Karpas-422 (cell line): ENCODE data around the gene CDKN2B-AS1. TPM values are rescaled to one million over a fixed set of nuclear protein-coding genes. Genes with fewer than 3 reads are reported as not detected.

Experiments used
- DNase-seq: peaks from one replicate; pipeline ENCODE4 v3.0.0-alpha.2; 2015
- H2AFZ ChIP-seq: fragments of 200-600 bp; sonication (generic); 2 replicates; pipeline ENCODE4 v1.6.1; 2014; ENCODE audit warnings: antibody characterized with exemption, low read length, mixed read lengths
- H3K27ac ChIP-seq: fragments of 200-600 bp; sonication (generic); 2 replicates; pipeline ENCODE4 v1.5.1; 2014; ENCODE audit warnings: mild to moderate bottlenecking, low read length, moderate library complexity
- H3K27me3 ChIP-seq: fragments of 200-600 bp; sonication (generic); 2 replicates; pipeline ENCODE4 v1.6.1; 2014; ENCODE audit warnings: low read length, mixed read lengths
- H3K36me3 ChIP-seq: fragments of 200-600 bp; sonication (generic); 2 replicates; pipeline ENCODE4 v1.6.1; 2014; ENCODE audit warnings: low read length, mixed read lengths; ENCODE audit not compliant: insufficient read depth
- H3K4me1 ChIP-seq: fragments of 200-600 bp; sonication (generic); 2 replicates; pipeline ENCODE4 v1.6.1; 2014; ENCODE audit warnings: mild to moderate bottlenecking, low read length, mixed read lengths
- H3K4me2 ChIP-seq: fragments of 200-600 bp; sonication (generic); 2 replicates; pipeline ENCODE4 v1.6.1; 2014; ENCODE audit warnings: low read length, low read depth, mild to moderate bottlenecking; ENCODE audit not compliant: poor library complexity, severe bottlenecking
- H3K4me3 ChIP-seq: fragments of 200-600 bp; sonication (generic); 2 replicates; pipeline ENCODE4 v1.5.1; 2014; ENCODE audit warnings: mild to moderate bottlenecking, antibody characterized with exemption, low read length, mixed read lengths
- H3K79me2 ChIP-seq: fragments of 200-600 bp; sonication (generic); 2 replicates; pipeline ENCODE4 v1.6.1; 2014; ENCODE audit warnings: mild to moderate bottlenecking, low read length, mixed read lengths
- H3K9ac ChIP-seq: fragments of 200-600 bp; sonication (generic); 2 replicates; pipeline ENCODE4 v1.6.0; 2014; ENCODE audit warnings: low read length
- H3K9me2 ChIP-seq: fragments of 200-600 bp; sonication (generic), shearing (Covaris generic); replicated peaks from 2 replicates; pipeline ENCODE4 v1.6.0; 2014; ENCODE audit warnings: mild to moderate bottlenecking, low read length, moderate library complexity; ENCODE audit not compliant: insufficient read depth
- H3K9me3 ChIP-seq: fragments of 300-700, 200-600 bp; sonication (generic); 2 replicates; pipeline ENCODE4 v1.6.1; 2014; ENCODE audit warnings: low read length, mixed read lengths
- H4K20me1 ChIP-seq: fragments of 200-600 bp; sonication (generic); 2 replicates; pipeline ENCODE4 v1.6.1; 2014; ENCODE audit warnings: mild to moderate bottlenecking, antibody characterized with exemption, low read length, low read depth; ENCODE audit not compliant: insufficient read depth
- total RNA-seq: library from RNA; depleted of rRNA; stranded (reverse); fragments of >200 nt; shearing (Covaris generic); gene quantifications from 2 replicates; pipeline ENCODE4 v1.2.3, GENCODE V29; 2014; ENCODE audit warnings: low replicate concordance

The CDKN2B-AS1 gene
- total RNA-seq, 1 experiment from 2014 or later = 35.3 TPM

- H3K27me3 ChIP-seq = no peaks in the 10 kb centered on the region
- no peaks in the 10 kb centered on the region for H4K20me1 ChIP-seq
- H3K9me3 ChIP-seq = no peaks in the 10 kb centered on the region
- H3K36me3 ChIP-seq = no peaks in the 10 kb centered on the region
- DNase-seq = no peak
- no peaks in the 10 kb centered on the region for H3K4me1 ChIP-seq
- H3K4me3 ChIP-seq = no peak overlapping the region
- H3K4me2 ChIP-seq = no peak overlapping the region
- no peak overlapping the region for H3K27ac ChIP-seq
- no peak overlapping the region for H2AFZ ChIP-seq
- no peaks in the 10 kb centered on the region for H3K79me2 ChIP-seq
- H3K9ac ChIP-seq = no peak overlapping the region
- no peaks in the 10 kb centered on the region for H3K9me2 ChIP-seq
These were observed 154.5 kb downstream of the CDKN2B-AS1 start for GRCh38 chr9:22148876-22149637.

- Histone ChIP-seq H3K4me1 (no peaks in the 10 kb centered on the region), H3K4me3 (no peak overlapping the region), H3K27ac (no peak overlapping the region), H3K9me3 (no peaks in the 10 kb centered on the region), H3K9me2 (no peaks in the 10 kb centered on the region), H3K27me3 (0 out of 2 replicates have a peak, but pooled peaks cover 2% of the 10 kb centered on the region), H3K79me2 (no peaks in the 10 kb centered on the region), H4K20me1 (no peaks in the 10 kb centered on the region), H3K36me3 (no peaks in the 10 kb centered on the region), H3K4me2 (no peak overlapping the region), H3K9ac (no peak overlapping the region), H2AFZ (no peak overlapping the region)
- DNase-seq = no peak
These were observed 159.5 kb downstream of the CDKN2B-AS1 start for GRCh38 chr9:22154064-22154463.

GRCh38 chr9:22156586-22156985 lies 162.0 kb downstream of the CDKN2B-AS1 start:
- Histone ChIP-seq H3K4me2 (no peak overlapping the region), H3K79me2 (no peaks in the 10 kb centered on the region), H3K9me3 (no peaks in the 10 kb centered on the region), H2AFZ (no peak overlapping the region), H3K9me2 (no peaks in the 10 kb centered on the region), H3K27ac (no peak overlapping the region), H3K9ac (no peak overlapping the region), H4K20me1 (no peaks in the 10 kb centered on the region), H3K27me3 (0 out of 2 replicates have a peak, but pooled peaks cover 3% of the 10 kb centered on the region), H3K36me3 (no peaks in the 10 kb centered on the region), H3K4me1 (no peaks in the 10 kb centered on the region), H3K4me3 (no peak overlapping the region)
- DNase-seq = no peak

- Histone ChIP-seq H2AFZ (no peak overlapping the region), H3K4me3 (no peak overlapping the region), H3K79me2 (no peaks in the 10 kb centered on the region), H3K9me2 (no peaks in the 10 kb centered on the region), H3K4me1 (no peaks in the 10 kb centered on the region), H3K27ac (no peak overlapping the region), H3K27me3 (0 out of 2 replicates have a peak, but pooled peaks cover 3% of the 10 kb centered on the region), H3K9ac (no peak overlapping the region), H3K9me3 (no peaks in the 10 kb centered on the region), H3K4me2 (no peak overlapping the region), H3K36me3 (no peaks in the 10 kb centered on the region), H4K20me1 (no peaks in the 10 kb centered on the region)
- no peak for DNase-seq
These were observed 162.7 kb downstream of the CDKN2B-AS1 start for GRCh38 chr9:22157276-22157675.

- H3K9ac ChIP-seq = no peak overlapping the region
- DNase-seq = no peak
- H3K4me2 ChIP-seq = no peak overlapping the region
- no peaks in the 10 kb centered on the region for H3K9me2 ChIP-seq
- H3K4me3 ChIP-seq = no peak overlapping the region
- H3K27me3 ChIP-seq = 0 out of 2 replicates have a peak, but pooled peaks cover 3% of the 10 kb centered on the region
- no peaks in the 10 kb centered on the region for H3K9me3 ChIP-seq
- H3K27ac ChIP-seq = no peak overlapping the region
- no peaks in the 10 kb centered on the region for H3K36me3 ChIP-seq
- no peaks in the 10 kb centered on the region for H3K79me2 ChIP-seq
- no peaks in the 10 kb centered on the region for H4K20me1 ChIP-seq
- H3K4me1 ChIP-seq = no peaks in the 10 kb centered on the region
- no peak overlapping the region for H2AFZ ChIP-seq
These were observed 163.2 kb downstream of the CDKN2B-AS1 start for GRCh38 chr9:22157828-22158227.

GRCh38 chr9:22158271-22158670 lies 163.7 kb downstream of the CDKN2B-AS1 start:
- no peaks in the 10 kb centered on the region for H3K36me3 ChIP-seq
- no peak overlapping the region for H3K4me3 ChIP-seq
- no peaks in the 10 kb centered on the region for H4K20me1 ChIP-seq
- no peak overlapping the region for H3K4me2 ChIP-seq
- no peaks in the 10 kb centered on the region for H3K4me1 ChIP-seq
- no peaks in the 10 kb centered on the region for H3K9me3 ChIP-seq
- H3K27ac ChIP-seq = no peak overlapping the region
- H3K9ac ChIP-seq = no peak overlapping the region
- no peaks in the 10 kb centered on the region for H3K9me2 ChIP-seq
- no peak overlapping the region for H2AFZ ChIP-seq
- no peak for DNase-seq
- H3K79me2 ChIP-seq = no peaks in the 10 kb centered on the region
- 0 out of 2 replicates have a peak, but pooled peaks cover 3% of the 10 kb centered on the region for H3K27me3 ChIP-seq

- Histone ChIP-seq H2AFZ (no peak overlapping the region), H3K36me3 (no peaks in the 10 kb centered on the region), H3K9me3 (no peaks in the 10 kb centered on the region), H3K27ac (no peak overlapping the region), H3K27me3 (0 out of 2 replicates have a peak, but pooled peaks cover 3% of the 10 kb centered on the region), H4K20me1 (no peaks in the 10 kb centered on the region), H3K4me2 (no peak overlapping the region), H3K9ac (no peak overlapping the region), H3K4me1 (no peaks in the 10 kb centered on the region), H3K9me2 (no peaks in the 10 kb centered on the region), H3K4me3 (no peak overlapping the region), H3K79me2 (no peaks in the 10 kb centered on the region)
- DNase-seq = no peak
These were observed 164.3 kb downstream of the CDKN2B-AS1 start for GRCh38 chr9:22158927-22159346.

- Histone ChIP-seq H2AFZ (no peak overlapping the region), H3K4me3 (no peak overlapping the region), H3K27me3 (0 out of 2 replicates have a peak, but pooled peaks cover 3% of the 10 kb centered on the region), H3K9ac (no peak overlapping the region), H3K36me3 (no peaks in the 10 kb centered on the region), H4K20me1 (no peaks in the 10 kb centered on the region), H3K79me2 (no peaks in the 10 kb centered on the region), H3K9me2 (no peaks in the 10 kb centered on the region), H3K4me1 (peaks cover 3% of the 10 kb centered on the region), H3K27ac (no peak overlapping the region), H3K4me2 (no peak overlapping the region), H3K9me3 (no peaks in the 10 kb centered on the region)
- DNase-seq = no peak
These were observed 165.0 kb downstream of the CDKN2B-AS1 start for GRCh38 chr9:22159586-22159985.
